Measurements from ENCODE around the gene PHF1. TPM values are rescaled to one million over a fixed set of nuclear protein-coding genes. Genes with fewer than 3 reads are reported as not detected.

PHF1 gene
- total RNA-seq, 1 donor from 2014 or later: 107 TPM

GRCh38 chr6:33443619-33444504, 33.0 kb downstream of the PHF1 start:
- DNase-seq (ENCODE audit: low spot score) (no peak), ATAC-seq (no peak)
- intact Hi-C loops (cut with DNase I): no loop called here

- no peak for ATAC-seq
- intact Hi-C loops (cut with DNase I): no loop called here
- no peak for DNase-seq (ENCODE audit: low spot score)
Measured at GRCh38 chr6:33445119-33445603, 34.3 kb downstream of the PHF1 start.

GRCh38 chr6:33446356-33446755, 35.5 kb downstream of the PHF1 start:
- intact Hi-C loops (cut with DNase I): no loop called here
- ATAC-seq: no peak
- DNase-seq (ENCODE audit: low spot score): no peak

GRCh38 chr6:33450434-33450833, 39.6 kb downstream of the PHF1 start:
- intact Hi-C loops (cut with DNase I): loop anchor here (10.0 kb wide), 1 partner anchor 124 kb away; no protein-coding TSS in a partner anchor
- ATAC-seq: no peak
- no peak for DNase-seq (ENCODE audit: low spot score)

GRCh38 chr6:33451606-33452005, 40.8 kb downstream of the PHF1 start:
- intact Hi-C loops (cut with DNase I): loop anchor here (10.0 kb wide), 1 partner anchor 123 kb away; no protein-coding TSS in a partner anchor
- ATAC-seq (no peak), DNase-seq (ENCODE audit: low spot score) (no peak)

GRCh38 chr6:33452496-33452895, 41.7 kb downstream of the PHF1 start:
- intact Hi-C loops (cut with DNase I): loop anchor here (10.0 kb wide), 1 partner anchor 122 kb away; no protein-coding TSS in a partner anchor
- ATAC-seq: no peak
- DNase-seq (ENCODE audit: low spot score): no peak

- intact Hi-C loops (cut with DNase I): loop anchor here (10.0 kb wide), 1 partner anchor 121 kb away; no protein-coding TSS in a partner anchor
- no peak for ATAC-seq
- no peak for DNase-seq (ENCODE audit: low spot score)
Measured at GRCh38 chr6:33453393-33454008, 42.7 kb downstream of the PHF1 start.

- ATAC-seq (peak; percentile 99), DNase-seq (ENCODE audit: low spot score) (peak; percentile 97)
- intact Hi-C loops (cut with DNase I): loop anchor here (10.0 kb wide), 1 partner anchor 121 kb away; no protein-coding TSS in a partner anchor
Measured at GRCh38 chr6:33454009-33454946, 43.5 kb downstream of the PHF1 start, which contains the start of gene ZBTB9. Gene ZBTB9 (plus strand): TSS chr6:33454576. CDS start chr6:33455101, 525 bp downstream.

GRCh38 chr6:33455051-33455450, 44.2 kb downstream of the PHF1 start:
- intact Hi-C loops (cut with DNase I): loop anchor here (10.0 kb wide), 1 partner anchor 120 kb away; no protein-coding TSS in a partner anchor
- ATAC-seq (no peak), DNase-seq (ENCODE audit: low spot score) (no peak)

- intact Hi-C loops (cut with DNase I): loop anchor here (10.0 kb wide), 1 partner anchor 119 kb away; no protein-coding TSS in a partner anchor
- no peak for ATAC-seq
Measured at GRCh38 chr6:33456156-33456555, 45.3 kb downstream of the PHF1 start.

GRCh38 chr6:33458676-33459075, 47.9 kb downstream of the PHF1 start:
- intact Hi-C loops (cut with DNase I): loop anchor here (10.0 kb wide), 1 partner anchor 116 kb away; no protein-coding TSS in a partner anchor
- DNase-seq (ENCODE audit: low spot score): no peak
- ATAC-seq: no peak

More at GRCh38 chr6:33456156-33456555, 45.3 kb downstream of the PHF1 start:
- DNase-seq (ENCODE audit: low spot score): no peak

GRCh38 chr6:33459226-33459625, 48.4 kb downstream of the PHF1 start:
- intact Hi-C loops (cut with DNase I): loop anchor here (10.0 kb wide), 1 partner anchor 116 kb away; no protein-coding TSS in a partner anchor
- DNase-seq (ENCODE audit: low spot score) (no peak), ATAC-seq (no peak)

Small RNAs within 50 kb of the gene (microRNA-seq; reads per million reads assigned to microRNA genes)
- not detected for gene MIR5004

Other genes with a start within 250 kb of the PHF1 start
- gene COL11A2, start 218.5 kb upstream of the PHF1 start, total RNA-seq: 5.6 TPM
- 54.0 TPM for gene RXRB, start 210.3 kb upstream of the PHF1 start, total RNA-seq
- gene SLC39A7, start 210.1 kb upstream of the PHF1 start, total RNA-seq: 65.3 TPM
- 12.7 TPM for gene HSD17B8, start 206.4 kb upstream of the PHF1 start, total RNA-seq
- 39.5 TPM for gene RING1, start 202.5 kb upstream of the PHF1 start, total RNA-seq
- gene VPS52, start 139.1 kb upstream of the PHF1 start, total RNA-seq: 50.0 TPM
- 1,733 TPM for gene RPS18, start 138.9 kb upstream of the PHF1 start, total RNA-seq
- gene B3GALT4, start 133.9 kb upstream of the PHF1 start, total RNA-seq: 14.8 TPM
- 32.4 TPM for gene WDR46, start 121.8 kb upstream of the PHF1 start, total RNA-seq
- 27.1 TPM for gene PFDN6, start 121.4 kb upstream of the PHF1 start, total RNA-seq
- gene RGL2, start 112.1 kb upstream of the PHF1 start, total RNA-seq: 83.5 TPM
- gene TAPBP, start 96.9 kb upstream of the PHF1 start, total RNA-seq: 85.5 TPM
- gene ZBTB22, start 93.3 kb upstream of the PHF1 start, total RNA-seq: 23.2 TPM
- 35.9 TPM for gene DAXX, start 88.1 kb upstream of the PHF1 start, total RNA-seq
- gene KIFC1, start 19.2 kb upstream of the PHF1 start, total RNA-seq: 1.5 TPM
- gene CUTA, start 7.1 kb downstream of the PHF1 start, total RNA-seq: 107 TPM
- 30.2 TPM for gene SYNGAP1, start 9.1 kb downstream of the PHF1 start, total RNA-seq
- 6.5 TPM for gene ZBTB9, start 43.6 kb downstream of the PHF1 start, total RNA-seq
- 10.7 TPM for gene BAK1, start 169.3 kb downstream of the PHF1 start, total RNA-seq
- gene ITPR3, start 210.3 kb downstream of the PHF1 start, total RNA-seq: 88.6 TPM